HG03097 (cell line): ENCODE measurements around the gene CTDSPL.

Source experiments
- ATAC-seq: cut with Tn5 transposase; IDR thresholded peaks from one replicate; pipeline ENCODE4 v1.9.1; 2021; ENCODE audit not compliant: unreplicated experiment, low FRiP score

Gene CTDSPL

DNA sequence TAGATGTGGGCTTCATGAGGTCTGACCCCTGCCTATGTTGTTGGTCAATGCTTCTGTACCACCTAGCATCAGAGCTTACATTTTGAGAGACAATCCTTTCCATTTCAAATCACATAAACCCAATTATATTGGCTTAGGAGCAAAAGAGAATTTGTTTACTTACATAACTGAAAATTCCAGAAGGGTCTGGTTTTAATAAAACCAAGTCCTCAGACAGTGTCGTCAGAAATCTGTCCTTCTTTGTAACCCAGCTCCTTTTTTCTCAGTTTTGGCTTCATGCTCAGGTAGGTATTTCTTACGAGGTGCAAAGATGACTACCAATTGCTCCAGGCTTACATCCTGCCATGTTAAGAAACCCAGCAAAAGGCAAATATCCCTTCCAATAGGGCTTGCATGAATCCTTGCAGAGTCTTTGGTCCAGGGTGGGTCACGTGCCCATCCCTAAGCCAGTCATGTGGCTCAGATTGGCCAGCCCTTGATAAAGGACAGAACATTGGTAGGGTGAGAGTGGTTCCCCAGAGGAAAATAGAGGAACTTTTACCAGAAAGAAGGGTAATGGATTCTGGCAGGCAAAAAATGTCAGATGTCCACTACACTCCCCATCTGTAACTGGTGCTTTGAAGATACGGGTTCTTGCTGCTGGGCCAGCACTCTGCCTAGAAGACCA is 78.7 kb downstream of the CTDSPL start:
- no peak for ATAC-seq

DNA sequence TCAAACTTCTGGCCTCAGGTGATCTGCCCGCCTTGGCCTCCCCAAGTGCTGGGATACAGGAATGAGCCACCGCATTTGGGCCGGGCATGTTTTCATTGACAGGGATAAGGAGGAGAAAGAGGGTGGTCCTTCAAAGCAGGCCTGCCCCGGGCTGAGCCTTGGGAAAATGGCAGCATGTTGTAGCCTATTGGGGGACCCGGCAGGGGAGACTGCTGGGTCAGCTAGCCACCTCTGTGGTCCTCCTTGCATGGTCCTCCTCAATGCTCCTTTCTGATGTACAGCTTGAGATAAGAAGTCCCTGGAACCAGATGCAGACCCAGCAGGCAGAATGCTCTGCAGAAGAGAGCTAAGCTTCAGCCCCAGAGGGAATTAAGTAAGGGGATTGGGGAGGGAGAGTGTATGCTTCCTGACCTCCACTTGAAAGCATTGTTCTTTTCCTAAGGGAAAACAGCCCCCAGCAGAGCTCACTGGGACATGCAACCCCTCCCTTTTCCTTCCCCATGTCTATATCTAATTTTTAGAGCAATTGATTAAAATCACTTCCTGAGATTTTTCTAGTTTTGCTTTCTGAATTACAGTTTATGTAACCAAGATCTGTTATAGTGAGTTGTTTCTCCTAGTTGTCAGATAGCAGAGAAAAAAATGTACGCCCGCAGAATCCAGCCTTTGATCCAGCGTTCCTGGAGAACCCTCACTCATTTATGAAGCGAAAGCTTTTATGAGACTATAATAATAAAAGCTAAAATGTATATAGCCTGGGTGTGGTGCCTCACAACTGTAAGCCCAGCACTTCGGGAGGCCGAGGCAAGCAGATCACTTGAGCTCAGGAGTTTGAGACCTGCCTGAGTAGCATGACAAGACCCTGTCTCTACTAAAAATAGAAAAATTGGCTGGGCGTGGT is 80.2 kb downstream of the CTDSPL start:
- no peak for ATAC-seq

DNA sequence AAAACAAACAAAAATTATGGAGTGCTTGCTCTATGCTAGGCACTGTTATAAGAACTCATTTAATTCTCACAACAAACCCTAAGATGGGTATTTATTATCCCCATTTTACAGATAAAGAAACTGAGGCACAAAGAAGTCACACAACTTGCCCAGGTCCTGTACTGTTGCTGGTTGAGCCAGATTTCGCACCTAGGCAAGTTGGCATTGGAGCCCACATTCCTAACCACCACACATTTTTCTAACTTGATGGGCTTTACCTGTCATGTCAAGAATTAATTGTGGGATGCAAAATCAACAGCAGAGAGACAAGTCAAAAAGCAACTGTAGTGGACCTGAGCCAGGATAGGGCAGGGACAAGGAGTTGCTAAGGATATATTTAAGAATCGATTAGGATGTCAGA is 81.0 kb downstream of the CTDSPL start:
- ATAC-seq: no peak

DNA sequence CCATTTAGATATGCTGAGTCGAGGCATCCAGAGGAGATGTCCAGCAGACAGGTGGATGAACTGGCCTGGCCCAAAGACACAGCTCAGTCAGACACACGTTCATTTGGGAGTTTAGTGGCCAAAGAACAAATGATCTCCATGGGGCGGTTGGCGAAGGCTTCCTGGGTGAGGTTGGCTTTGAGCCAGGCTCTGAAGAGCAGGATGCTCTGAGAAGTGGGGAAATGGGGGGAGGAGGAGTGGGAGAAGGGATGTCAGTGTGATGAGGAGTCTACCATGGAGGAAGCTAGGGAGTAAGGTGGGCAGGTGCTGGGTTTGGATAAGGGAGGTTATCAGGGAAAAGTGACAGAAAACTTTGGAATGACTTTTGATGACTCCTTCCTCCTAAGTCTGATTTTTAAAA is 81.4 kb downstream of the CTDSPL start:
- no peak for ATAC-seq

DNA sequence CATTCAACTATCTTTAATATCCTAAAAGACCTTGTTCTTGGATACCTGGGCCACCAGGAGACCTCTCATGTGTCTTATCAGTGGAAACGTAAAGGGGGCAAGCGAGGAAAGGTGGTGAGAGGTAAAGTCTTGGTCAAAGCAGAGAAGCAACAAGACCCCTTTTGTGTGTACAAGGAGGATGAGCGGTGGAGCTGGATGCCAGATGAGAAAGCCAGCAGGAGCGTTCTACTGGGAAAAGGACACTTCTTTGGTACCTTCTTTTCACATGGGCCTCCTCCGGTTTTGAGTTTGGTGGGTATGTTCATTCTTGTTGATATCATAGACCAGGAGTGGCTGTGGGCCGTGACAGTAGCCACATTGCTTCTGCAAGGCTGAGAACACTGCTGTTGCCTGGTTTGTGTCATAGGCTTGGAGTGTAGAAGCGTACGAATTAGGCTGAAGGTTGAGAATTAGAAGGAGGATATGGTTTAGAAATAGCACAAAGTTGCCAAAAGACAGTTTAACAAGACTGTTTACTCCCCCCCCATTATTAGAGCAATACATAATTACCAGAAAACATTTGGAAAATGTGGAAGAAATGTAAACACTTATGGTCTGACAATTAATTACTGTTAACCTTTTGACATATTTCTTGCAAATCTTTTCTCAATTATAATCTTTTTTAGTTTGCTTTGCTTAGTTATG is 82.1 kb downstream of the CTDSPL start:
- ATAC-seq: no peak

DNA sequence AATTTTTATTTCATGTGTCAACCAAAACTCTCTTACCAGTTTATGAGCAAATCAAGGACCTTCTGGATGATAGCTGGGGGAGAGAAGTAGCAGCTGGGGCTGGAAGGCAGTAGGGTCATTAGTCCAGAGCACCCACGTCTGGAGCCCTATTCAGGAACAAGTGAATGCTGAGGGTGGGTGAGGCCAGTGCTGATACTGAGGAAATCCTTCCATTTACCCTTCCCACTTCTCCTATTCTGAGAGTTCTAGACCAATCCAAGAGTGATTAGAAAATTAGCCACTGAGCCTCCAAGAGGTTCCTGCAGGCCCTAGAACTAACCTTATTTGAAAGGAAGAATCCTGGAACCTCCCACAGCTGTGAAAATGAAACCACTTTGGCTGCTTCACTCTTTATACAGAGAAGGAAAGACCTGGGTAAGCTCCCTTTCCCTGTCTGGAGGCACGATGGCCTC is 82.7 kb downstream of the CTDSPL start:
- no peak for ATAC-seq

DNA sequence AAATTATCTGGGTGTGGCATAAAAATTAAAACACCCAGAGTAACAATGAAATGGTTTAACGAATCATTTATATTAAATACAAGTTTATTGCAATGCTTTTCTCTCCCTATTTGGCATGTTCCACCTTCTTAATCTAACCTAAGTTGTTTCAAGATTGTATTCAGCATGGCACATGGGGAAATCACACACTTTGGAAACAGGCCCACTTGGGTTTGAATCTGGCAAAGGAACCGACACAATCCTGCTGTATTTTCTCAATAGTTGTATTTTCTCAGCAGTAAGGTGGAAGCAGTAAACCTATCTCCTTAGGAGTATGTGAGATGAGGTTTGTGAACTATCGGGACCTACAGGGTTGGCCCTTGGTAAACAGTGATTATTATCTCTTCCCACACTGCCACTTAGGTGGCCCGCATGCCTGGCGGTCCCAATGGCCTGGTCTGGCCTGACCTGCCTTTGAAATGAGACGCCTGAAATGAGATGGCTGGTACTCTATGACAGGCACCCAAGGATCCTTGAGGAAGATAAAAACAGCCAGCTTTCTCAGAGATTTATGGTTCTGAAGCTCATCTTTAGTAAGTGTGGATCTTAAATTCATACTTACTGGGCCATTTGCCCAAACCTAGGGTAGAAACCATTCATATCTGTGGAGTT is 83.6 kb downstream of the CTDSPL start:
- no peak for ATAC-seq

DNA sequence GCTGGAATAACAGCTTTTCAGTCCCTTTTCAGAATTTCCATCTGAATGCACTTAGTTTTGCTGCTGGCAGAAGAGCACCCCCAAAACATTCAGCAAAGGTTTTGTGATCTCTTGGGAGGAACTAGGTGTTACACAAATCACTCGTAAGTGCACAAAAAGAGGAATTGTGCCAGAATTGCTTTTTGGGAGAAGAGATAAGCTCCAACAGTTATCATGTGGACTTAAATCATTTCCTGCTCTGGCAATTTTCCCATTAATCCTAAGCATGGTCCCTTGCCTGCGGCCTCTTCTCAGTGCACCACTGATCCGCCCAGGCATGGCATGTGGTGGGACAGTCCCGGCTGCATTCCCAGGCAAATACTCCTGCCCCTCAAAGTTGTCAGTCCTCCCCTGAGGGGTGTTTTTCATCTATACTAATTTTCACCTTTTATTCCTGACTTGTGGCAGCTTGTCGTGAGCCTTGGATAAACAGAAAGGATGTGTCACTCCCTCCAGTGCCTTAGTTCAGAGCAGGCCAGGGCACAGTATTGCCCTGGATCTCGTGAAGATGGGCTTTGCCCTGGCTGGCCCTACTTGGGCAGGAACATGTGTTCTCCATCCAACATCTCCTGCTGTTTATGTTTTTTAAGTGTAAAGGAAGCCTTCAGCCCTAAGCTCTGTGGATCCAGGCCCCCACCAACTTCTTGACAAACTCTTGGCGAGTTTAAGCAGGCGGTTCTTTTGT is 84.3 kb downstream of the CTDSPL start:
- ATAC-seq: no peak

DNA sequence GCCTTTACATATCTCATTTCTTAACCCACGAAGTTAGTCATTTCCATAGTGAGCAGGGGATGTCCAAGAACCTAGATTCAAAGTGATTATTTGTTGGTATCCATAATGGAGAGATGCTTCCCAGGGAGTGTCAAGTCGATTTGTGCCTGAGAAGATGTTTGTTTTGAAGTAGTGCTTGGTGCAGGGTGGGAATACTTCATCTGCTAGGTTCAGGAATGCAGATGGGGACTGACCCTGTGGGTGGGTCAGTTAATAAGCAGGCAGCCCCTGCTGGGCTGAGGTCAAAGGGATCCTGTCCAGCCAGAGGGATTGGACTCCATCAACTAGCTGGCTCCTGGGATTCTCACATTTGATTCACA is 84.8 kb downstream of the CTDSPL start:
- no peak for ATAC-seq

DNA sequence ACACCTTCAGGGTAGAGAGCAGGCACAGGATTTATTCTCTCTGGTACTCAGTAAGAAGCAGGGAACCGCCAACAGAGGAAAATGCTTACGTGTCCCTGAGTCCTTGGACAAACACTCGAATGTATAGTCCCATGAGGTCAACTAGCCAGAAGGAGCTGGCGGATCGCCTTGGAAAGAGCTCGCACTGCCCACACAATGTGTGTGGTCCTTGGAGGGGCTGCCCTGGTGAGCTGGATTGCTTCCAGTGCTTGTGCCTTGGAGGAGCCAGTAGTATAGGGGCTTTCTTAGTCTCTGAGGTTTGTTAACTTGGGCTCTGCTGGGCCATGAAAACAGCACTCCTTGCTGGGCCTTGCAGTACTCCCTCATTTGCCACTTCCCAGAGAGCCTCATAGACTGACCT is 88.2 kb downstream of the CTDSPL start:
- ATAC-seq: no peak

DNA sequence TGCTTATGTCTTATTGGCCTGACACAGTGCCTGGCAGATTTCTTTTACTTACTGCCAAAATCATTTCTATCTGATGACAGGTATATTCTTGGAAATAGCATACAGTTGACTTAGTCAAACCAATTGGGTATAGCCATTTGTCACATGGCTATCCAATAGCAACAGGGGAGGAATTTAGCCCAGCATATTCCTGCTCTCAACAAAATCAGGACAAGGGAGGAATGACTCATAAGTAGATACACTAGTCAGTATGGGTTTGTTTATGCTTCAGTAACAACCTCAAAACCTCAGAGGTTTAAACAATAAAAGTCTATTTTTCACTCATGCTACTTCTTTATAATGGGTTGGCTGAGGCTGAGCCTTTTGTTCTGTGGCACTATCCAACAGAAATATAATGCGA is 90.9 kb downstream of the CTDSPL start:
- no peak for ATAC-seq

DNA sequence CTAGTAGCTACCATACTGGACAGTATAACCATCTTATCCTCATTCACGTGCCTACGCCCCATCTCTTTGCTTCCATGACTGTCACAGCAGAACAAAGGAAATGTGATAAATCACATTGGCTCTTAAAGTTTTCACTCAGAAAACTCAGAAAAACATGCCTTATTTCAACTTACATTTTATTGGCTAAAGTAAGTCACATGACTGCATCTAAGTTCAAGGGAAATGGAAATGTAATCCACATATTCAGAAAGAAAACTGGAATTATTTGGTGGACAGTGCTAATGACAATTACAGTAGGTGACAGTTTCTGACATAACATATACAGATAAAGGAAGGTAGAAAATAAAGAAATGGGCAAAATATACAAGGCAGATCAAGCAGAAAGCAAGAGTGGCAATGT is 91.5 kb downstream of the CTDSPL start:
- ATAC-seq: no peak

DNA sequence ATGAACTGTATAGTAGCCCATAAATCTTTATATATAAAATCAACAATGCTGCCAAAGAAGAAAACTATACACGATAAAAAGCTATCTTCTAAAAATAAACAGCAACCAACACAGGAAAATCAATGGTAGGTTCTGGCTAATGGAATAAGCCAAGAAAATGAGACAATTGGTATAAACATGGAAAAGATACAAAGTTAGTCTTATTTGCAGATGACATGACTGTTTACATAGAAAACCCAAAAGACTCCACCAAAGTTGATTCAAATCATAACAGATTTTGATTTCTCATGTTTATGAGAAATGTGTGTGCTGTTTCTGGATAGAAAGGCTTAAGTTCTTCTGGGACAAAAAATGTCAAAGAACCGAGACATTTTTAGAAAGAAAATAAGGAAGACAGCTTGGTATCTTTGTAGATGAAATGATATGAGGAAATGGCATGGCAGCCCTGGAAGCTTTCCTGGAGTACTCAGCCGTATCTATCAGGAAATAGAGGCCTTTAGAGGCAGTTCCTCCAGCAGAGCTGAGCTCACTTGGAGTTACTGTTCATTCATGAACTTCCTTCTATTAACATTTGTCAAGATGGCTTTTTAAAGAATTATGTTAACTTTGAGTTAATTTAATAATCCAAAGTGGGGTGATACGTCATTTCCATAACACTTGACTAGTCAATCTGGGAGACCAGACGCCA is 92.2 kb downstream of the CTDSPL start:
- no peak for ATAC-seq

DNA sequence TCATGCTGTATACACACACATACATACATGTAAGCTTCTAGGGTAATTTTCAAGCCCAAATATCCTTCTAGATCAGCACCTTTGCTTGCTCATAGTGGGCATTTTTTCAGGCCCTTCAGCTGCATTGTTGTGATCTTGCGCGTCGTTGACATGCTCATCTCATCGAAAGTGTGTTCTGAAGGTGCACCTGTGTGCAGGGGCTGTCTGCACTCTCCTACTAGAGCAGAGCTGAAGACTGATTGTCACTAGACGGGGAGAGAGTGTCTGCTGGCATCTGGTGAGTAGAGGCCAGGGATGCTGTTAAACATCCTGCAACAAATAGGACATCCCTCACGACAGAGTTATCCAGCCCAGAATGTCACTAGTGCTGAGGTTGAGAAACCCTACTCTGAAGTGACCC is 93.2 kb downstream of the CTDSPL start:
- ATAC-seq: no peak

DNA sequence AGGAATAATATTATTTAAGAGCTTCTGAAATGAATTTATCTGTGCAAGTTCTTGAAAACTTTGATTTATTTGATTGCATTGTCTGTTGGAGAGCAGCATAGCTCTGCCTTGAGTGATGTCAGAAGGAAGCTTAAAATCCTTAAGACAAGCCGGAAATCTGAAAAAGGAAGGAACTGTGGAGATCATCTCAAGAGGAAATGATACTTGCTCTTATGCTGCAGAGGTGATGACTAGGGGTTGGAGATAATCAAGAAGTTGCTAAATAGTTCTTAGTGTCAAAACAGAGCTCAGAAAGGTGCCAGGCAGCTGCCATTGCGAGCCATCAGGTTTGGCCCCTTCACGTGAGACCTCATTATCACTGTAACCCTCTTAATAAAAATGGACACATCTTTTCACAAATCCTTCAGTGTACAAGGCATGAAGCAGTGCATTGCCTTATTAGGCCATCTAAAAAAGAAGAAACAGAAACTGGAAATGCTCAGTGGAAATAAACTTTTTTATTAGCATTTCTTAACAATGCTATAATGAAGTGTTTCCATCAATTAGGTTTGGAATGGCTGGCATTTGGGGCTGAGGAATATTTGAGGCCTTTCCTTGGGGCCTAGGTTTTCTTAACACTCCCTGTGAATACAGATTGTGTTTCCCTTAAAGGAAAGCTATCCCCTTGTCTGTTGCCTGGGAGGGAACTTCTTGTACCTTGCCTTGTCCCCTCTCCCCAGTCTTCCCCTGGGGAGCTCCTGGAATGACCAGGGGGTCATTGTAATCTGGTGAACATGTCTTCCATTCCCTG is 94.4 kb downstream of the CTDSPL start:
- no peak for ATAC-seq

DNA sequence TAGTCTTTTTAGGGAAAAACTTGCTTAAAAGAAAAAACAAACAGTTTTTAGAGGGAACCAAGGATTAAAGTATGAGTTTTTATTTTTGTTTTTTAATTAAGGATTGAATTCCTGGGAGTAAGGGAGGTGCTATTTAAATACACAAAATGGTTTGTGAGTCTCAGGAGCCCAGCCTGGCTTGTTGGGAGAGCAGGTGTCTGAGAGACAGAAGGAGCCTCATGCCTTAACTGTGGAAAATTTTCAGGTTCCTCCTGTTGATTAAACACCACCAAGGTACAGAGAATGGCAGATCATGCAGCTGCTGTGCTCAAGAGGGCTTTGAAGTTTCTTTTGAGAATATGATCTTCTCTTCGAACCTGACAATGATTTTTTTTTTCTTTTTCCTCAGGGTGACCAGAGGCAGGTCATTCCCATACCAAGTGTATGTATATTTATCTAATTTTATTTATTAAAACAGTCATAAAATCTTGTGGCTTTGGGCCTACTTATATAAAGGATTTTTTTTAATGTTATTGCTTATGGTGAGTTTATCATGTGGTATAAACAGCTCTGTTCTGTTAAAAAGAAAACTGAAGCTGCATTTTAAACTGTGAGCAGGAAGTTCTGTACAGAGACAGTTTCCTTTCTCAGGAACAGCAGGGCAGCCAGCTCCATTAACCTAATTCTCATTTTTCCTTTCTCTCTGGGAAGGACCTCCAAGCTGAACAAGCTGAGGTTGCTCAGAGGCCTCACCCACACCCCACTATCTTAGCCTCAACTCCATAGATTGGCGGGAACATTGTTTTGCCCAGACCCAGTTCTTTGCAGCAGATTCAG is 95.3 kb downstream of the CTDSPL start:
- ATAC-seq: no peak

DNA sequence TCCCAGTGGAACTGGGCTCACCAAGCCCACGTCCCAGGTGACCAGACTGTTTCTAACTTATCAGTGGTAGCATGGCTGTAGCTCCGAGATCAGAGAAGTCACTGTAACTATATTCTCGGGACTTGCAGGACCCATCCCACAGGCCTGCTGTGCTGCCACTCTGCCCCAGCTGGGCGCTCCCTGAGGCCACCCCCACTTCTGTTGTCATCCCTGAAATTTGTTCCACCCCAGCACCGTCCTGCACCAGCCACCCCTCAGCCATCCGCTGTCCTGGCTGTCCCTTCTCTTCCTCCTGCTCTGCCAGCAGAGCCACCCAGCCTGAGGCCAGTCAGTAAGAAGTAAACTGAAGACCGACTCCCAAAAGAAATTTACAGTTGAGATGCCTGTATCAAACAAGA is 95.9 kb downstream of the CTDSPL start:
- ATAC-seq: no peak
